Measurements from ENCODE around the gene HILPDA.

GRCh38 chr7:128437426-128438332 is 18.0 kb upstream of the HILPDA start:
- TF ChIP-seq CTCF (IDR thresholded peaks at IDR 0.05), result no peak
- no peak for TF ChIP-seq POLR2A (IDR thresholded peaks at IDR 0.05)
